WTC11 (cell line): ENCODE measurements around the gene FANCI. TPM values are rescaled to one million over a fixed set of nuclear protein-coding genes. Genes with fewer than 3 reads are reported as not detected.

Experiments used
- ATF6 ChIP-seq: sonication (generic); formaldehyde crosslinking; IDR thresholded peaks from 2 replicates; pipeline ENCODE4 v1.8.1; 2023; ENCODE audit warnings: mild to moderate bottlenecking, missing genetic modification reagents
- CTCF ChIP-seq: fragments of 200-600 bp; IDR thresholded peaks from 2 replicates; pipeline ENCODE4 v1.8.0; 2022; ENCODE audit warnings: antibody characterized with exemption
- E2F4 ChIP-seq: sonication (generic); formaldehyde crosslinking; IDR thresholded peaks from 2 replicates; pipeline ENCODE4 v1.8.1; 2022; ENCODE audit warnings: low read depth, mild to moderate bottlenecking, moderate library complexity, missing genetic modification reagents, borderline replicate concordance
- E2F5 ChIP-seq: sonication (generic); formaldehyde crosslinking; IDR thresholded peaks from 2 replicates; pipeline ENCODE4 v1.8.1; 2022; ENCODE audit warnings: mild to moderate bottlenecking, moderate library complexity, missing genetic modification reagents
- ERG ChIP-seq: fragments of 250-450 bp; sonication (Bioruptor Pico); IDR thresholded peaks from 2 replicates; pipeline ENCODE4 v1.8.0; 2021; ENCODE audit warnings: mild to moderate bottlenecking
- FOXJ3 ChIP-seq: sonication (generic); formaldehyde crosslinking; IDR thresholded peaks from 2 replicates; pipeline ENCODE4 v1.9.0; 2021; ENCODE audit warnings: missing genetic modification reagents, mild to moderate bottlenecking, borderline replicate concordance
- GRHL2 ChIP-seq: fragments of 250-450 bp; sonication (Bioruptor Pico); IDR thresholded peaks from 2 replicates; pipeline ENCODE4 v1.8.0; 2022; ENCODE audit warnings: mild to moderate bottlenecking, moderate library complexity; ENCODE audit not compliant: insufficient replicate concordance, severe bottlenecking
- IRF1 ChIP-seq: sonication (generic); formaldehyde crosslinking; IDR thresholded peaks from 2 replicates; pipeline ENCODE4 v1.8.0; 2023; ENCODE audit warnings: missing genetic modification reagents
- IRF2 ChIP-seq: sonication (generic); formaldehyde crosslinking; IDR thresholded peaks from 2 replicates; pipeline ENCODE4 v1.8.0; 2022; ENCODE audit warnings: low read depth, missing genetic modification reagents, borderline replicate concordance
- JUN ChIP-seq: sonication (generic); formaldehyde crosslinking; IDR thresholded peaks from 2 replicates; pipeline ENCODE4 v1.8.0; 2023; ENCODE audit warnings: mild to moderate bottlenecking, missing genetic modification reagents
- KAT7 ChIP-seq: sonication (generic); formaldehyde crosslinking; IDR thresholded peaks from 2 replicates; pipeline ENCODE4 v1.8.1; 2023; ENCODE audit warnings: missing genetic modification reagents, mild to moderate bottlenecking, borderline replicate concordance
- MYBL2 ChIP-seq: sonication (generic); formaldehyde crosslinking; IDR thresholded peaks from 2 replicates; pipeline ENCODE4 v1.8.1; 2023; ENCODE audit warnings: mild to moderate bottlenecking, moderate library complexity, missing genetic modification reagents
- NFE2L1 ChIP-seq: sonication (generic); formaldehyde crosslinking; IDR thresholded peaks from 2 replicates; pipeline ENCODE4 v1.8.1; 2023; ENCODE audit warnings: missing genetic modification reagents
- NFYB ChIP-seq: sonication (generic); formaldehyde crosslinking; conservative IDR thresholded peaks from 2 replicates; pipeline ENCODE4 v1.8.0; 2022; ENCODE audit warnings: low read depth, missing genetic modification reagents
- OVOL2 ChIP-seq: fragments of 250-450 bp; sonication (Bioruptor Pico); IDR thresholded peaks from 2 replicates; pipeline ENCODE4 v1.9.0; 2021; ENCODE audit warnings: mild to moderate bottlenecking, borderline replicate concordance
- PRRX2 ChIP-seq: fragments of 250-450 bp; sonication (Bioruptor Pico); IDR thresholded peaks from 2 replicates; pipeline ENCODE4 v1.8.0; 2021; ENCODE audit warnings: mild to moderate bottlenecking
- RELA ChIP-seq: sonication (generic); formaldehyde crosslinking; IDR thresholded peaks from 2 replicates; pipeline ENCODE4 v1.8.1; 2022; ENCODE audit warnings: missing genetic modification reagents, mild to moderate bottlenecking, borderline replicate concordance
- TCF7 ChIP-seq: sonication (generic); formaldehyde crosslinking; IDR thresholded peaks from 2 replicates; pipeline ENCODE4 v1.8.0; 2022; ENCODE audit warnings: mild to moderate bottlenecking, low read depth, missing genetic modification reagents, moderate library complexity
- USF2 ChIP-seq: sonication (generic); formaldehyde crosslinking; IDR thresholded peaks from 2 replicates; pipeline ENCODE4 v1.8.1; 2023; ENCODE audit warnings: mild to moderate bottlenecking, missing genetic modification reagents, moderate library complexity
- ZNF138 ChIP-seq: sonication (generic); formaldehyde crosslinking; conservative IDR thresholded peaks from 2 replicates; pipeline ENCODE4 v1.8.1; 2022; ENCODE audit warnings: mild to moderate bottlenecking, moderate library complexity, missing genetic modification reagents
- ZNF232 ChIP-seq: sonication (generic); formaldehyde crosslinking; IDR thresholded peaks from 2 replicates; pipeline ENCODE4 v1.8.0; 2022; ENCODE audit warnings: mild to moderate bottlenecking, missing genetic modification reagents
- ZNF423 ChIP-seq: fragments of 250-450 bp; sonication (Bioruptor Pico); IDR thresholded peaks from 2 replicates; pipeline ENCODE4 v2.1.2; 2022; ENCODE audit warnings: mild to moderate bottlenecking, moderate library complexity
- ZNF532 ChIP-seq: fragments of 250-450 bp; sonication (Bioruptor Pico); IDR thresholded peaks from 2 replicates; pipeline ENCODE4 v1.9.0; 2021; ENCODE audit warnings: mild to moderate bottlenecking, borderline replicate concordance
- total RNA-seq: library from RNA; stranded (reverse); gene quantifications from 3 replicates; pipeline ENCODE4 v1.2.3, GENCODE V29; 2021

Gene FANCI
- total RNA-seq, 1 experiment from 2014 or later: 108 TPM

GRCh38 chr15:89361451-89362202, 117.8 kb downstream of the FANCI start (continued):
- TF ChIP-seq ZNF423 (CRISPR knock-in tag): peak; percentile 65; the same call in 1 of the 2 replicates
- TF ChIP-seq RELA (CRISPR knock-in tag): peak; percentile 91
- no peak for TF ChIP-seq ERG (CRISPR knock-in tag)
- TF ChIP-seq TCF7 (CRISPR knock-in tag): peak; percentile 87; the same call in 1 of the 2 replicates
- 0 out of 2 replicates have a peak, but pooled peaks have one; percentile 80 for TF ChIP-seq KAT7 (CRISPR knock-in tag)
- 0 out of 2 replicates have a peak, but pooled peaks have one; percentile 85 for TF ChIP-seq ZNF232
- peak; percentile 95 for TF ChIP-seq NFE2L1 (CRISPR knock-in tag)
- TF ChIP-seq USF2: 0 out of 2 replicates have a peak, but pooled peaks have one; percentile 13
- peak; percentile 35 for TF ChIP-seq NFYB (CRISPR knock-in tag)
- 0 out of 2 replicates have a peak, but pooled peaks have one; percentile 62 for TF ChIP-seq ATF6
- TF ChIP-seq OVOL2 (CRISPR knock-in tag): no peak
- TF ChIP-seq JUN (CRISPR knock-in tag): peak; percentile 96
- no peak for TF ChIP-seq CTCF
- TF ChIP-seq GRHL2 (CRISPR knock-in tag): no peak
- TF ChIP-seq E2F5: 0 out of 2 replicates have a peak, but pooled peaks have one; percentile 44
- TF ChIP-seq E2F4 (CRISPR knock-in tag): peak; percentile 89
- TF ChIP-seq ZNF138 (CRISPR knock-in tag): no peak
- peak; percentile 88; the same call in 1 of the 2 replicates for TF ChIP-seq MYBL2 (CRISPR knock-in tag)
- TF ChIP-seq IRF2 (CRISPR knock-in tag): peak; percentile 81; the same call in 1 of the 2 replicates
- TF ChIP-seq PRRX2 (CRISPR knock-in tag): 0 out of 2 replicates have a peak, but pooled peaks have one; percentile 64
- no peak for TF ChIP-seq ZNF532 (CRISPR knock-in tag)
- TF ChIP-seq IRF1: peak; percentile 91; the same call in 1 of the 2 replicates
- TF ChIP-seq FOXJ3 (CRISPR knock-in tag): no peak
